NCI-H2081 treated with DMSO at 0.1 percent for 48 hours (cell line): Measurements from ENCODE around the gene DDX55.
"Not testable (repeated sequence)": the region's sequence is repeated elsewhere in the genome, so short reads cannot be mapped to it uniquely, and the experiment has no call there.

Experiments
- DNase-seq: peaks from one replicate; lab custom pipeline; 2025; lab: John Stamatoyannopoulos, UW

Gene DDX55, protein sequence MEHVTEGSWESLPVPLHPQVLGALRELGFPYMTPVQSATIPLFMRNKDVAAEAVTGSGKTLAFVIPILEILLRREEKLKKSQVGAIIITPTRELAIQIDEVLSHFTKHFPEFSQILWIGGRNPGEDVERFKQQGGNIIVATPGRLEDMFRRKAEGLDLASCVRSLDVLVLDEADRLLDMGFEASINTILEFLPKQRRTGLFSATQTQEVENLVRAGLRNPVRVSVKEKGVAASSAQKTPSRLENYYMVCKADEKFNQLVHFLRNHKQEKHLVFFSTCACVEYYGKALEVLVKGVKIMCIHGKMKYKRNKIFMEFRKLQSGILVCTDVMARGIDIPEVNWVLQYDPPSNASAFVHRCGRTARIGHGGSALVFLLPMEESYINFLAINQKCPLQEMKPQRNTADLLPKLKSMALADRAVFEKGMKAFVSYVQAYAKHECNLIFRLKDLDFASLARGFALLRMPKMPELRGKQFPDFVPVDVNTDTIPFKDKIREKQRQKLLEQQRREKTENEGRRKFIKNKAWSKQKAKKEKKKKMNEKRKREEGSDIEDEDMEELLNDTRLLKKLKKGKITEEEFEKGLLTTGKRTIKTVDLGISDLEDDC

DNA sequence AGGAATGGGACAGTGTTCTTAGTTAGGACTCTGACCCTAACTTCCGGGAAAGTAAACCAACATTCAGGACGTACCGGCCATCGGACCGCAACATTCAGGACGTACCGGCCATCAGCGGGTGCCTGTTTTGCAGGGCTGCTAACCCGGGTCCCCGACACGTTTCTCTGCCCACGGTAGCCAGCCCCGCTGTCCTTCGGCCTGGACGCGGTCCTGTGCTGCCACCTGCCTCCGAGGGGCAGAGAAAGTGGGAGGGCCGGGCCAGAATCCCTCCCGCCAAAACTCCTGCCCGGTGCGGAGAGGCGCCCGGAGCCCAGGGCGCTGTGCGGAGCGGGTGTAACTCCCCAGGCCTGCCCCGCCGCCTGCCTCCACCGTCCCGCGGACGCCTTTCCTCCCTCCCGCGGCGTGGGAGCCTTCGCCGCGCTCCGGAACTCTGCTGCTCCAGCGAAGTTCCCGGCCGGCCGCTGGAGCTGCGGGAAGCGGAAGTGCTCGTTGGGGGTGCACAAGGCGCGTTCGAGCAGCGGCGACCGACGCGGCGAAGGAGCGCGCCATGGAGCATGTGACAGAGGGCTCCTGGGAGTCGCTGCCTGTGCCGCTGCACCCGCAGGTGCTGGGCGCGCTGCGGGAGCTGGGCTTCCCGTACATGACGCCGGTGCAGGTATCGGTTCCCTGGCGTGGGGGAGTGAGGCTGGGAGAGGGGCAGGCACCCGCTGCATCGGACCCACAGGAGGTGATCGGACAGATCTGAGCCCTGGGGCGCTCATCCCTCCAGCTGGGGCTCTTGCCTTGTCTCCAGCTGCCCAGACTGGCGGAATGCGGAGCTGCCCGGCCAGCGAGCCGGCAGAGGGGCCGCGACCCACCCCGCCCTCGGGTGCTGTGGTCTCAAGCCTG lies at the start of gene DDX55:
DDX55 (plus strand) TSS at position 498 of the 888 bp plus-strand sequence; CDS start at position 548, 50 bp downstream.
- no peak for DNase-seq

DNA sequence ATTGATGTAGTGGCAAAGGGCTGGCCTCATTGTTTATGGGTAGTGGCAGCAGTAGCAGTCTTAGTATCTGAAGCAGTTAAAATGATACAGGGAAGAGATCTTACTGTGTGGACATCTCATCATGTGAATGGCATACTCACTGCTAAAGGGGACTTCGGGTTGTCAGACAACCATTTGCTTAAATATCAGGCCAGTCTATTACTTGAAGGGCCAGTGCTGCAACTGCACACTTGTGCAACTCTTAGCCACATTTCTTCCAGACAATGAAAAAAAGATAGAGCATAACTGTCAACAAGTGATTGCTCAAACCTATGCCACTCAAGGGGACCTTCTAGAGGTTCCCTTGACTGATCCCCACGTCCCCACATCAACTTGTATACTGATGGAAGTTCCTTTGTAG lies 47.8 kb upstream of the DDX55 start:
- not testable (repeated sequence) for DNase-seq

DNA sequence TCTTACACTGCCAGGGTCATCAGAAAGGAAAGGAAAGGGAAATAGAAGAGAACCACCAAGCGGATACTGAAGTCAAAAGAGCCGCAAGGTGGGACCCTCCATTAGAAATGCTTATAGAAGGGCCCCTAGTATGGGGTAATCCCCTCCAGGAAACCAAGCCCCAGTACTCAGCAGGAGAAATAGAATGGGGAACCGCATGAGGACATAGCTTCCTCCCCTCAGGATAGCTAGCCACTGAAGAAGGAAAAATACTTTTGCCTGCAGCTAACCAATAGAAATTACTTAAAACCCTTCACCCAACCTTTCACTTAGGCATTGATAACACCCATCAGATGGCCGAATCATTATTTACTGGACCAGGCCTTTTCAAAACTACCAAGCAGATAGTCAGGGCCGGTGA lies 47.1 kb upstream of the DDX55 start:
- DNase-seq = not testable (repeated sequence)

DNA sequence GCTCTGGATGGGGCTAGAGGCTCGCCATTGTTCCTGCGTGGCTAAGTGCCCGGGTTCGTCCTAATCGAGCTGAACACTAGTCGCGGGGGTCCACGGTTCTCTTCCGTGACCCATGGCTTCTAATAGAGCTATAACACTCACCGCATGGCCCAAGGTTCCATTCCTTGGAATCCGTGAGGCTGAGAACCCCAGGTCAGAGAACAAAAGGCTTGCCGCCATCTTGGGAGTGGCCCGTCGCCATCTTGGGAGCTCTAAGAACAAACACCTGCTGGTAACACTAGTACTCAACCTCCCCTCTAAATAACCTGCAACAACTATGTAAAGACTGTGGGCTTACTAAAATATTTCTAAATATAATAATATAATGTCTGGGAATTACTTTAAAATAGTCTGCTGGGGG lies 43.4 kb upstream of the DDX55 start:
- not testable (repeated sequence) for DNase-seq

DNA sequence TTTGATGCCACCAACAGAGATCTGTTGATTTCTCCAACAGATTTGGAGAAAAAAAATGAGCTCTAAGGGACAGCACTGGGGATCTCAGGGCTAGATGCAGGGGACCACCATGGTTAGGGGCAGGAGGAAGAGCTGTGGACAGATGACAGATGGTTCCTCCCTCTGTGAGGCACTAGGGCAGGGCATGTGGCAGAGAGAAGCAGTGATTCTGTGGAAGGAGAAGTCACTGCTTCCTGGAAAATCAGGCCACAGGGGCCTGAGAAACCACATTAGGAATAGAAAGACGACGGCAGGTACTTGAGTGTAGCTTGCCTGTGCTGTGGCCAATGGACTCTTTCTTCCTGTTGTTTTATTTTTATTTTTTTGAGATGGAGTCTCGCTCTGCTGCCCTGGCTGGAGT lies 42.4 kb upstream of the DDX55 start:
- no peak for DNase-seq

DNA sequence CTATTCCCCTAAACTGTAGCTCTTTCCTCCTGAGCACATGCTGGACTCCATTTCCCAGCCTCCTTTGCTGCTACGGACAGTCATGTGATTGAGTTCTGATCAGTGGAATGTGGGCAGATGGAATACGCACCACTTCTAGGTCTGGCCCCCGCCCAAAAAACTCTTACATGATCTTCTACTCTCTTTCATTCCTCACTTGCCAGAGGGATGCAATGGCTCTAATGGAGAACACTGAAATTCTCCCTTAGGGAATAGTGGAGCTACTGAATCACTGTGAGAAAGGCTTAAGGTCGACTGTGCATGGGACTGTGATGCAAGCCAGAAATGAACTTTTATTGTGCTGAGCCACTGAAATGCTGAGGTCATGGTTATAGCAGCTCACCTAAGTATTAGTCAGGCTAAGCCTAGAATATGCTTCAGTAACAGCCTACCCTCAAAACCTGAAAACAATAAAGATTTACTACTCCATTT lies 30.5 kb upstream of the DDX55 start:
- DNase-seq = no peak

DNA sequence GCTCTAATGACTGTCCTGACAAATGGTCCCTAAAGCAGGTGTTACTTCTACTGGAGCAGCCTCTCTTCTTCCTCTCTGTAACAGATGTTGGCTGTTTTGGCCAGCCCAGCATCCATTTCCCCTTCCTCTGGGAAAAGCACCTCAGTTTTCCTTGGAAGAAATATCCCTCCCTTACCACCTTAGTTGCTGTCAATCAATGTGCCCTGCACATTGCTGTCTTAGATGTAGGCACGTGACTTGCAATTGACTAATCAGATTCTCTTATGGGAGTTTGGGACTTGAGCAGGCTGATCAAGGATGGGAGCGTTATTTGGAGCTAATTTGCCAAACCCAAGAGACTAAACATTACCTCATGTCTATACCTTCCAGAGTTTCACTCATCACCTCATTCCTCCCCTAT lies 29.5 kb upstream of the DDX55 start:
- DNase-seq = no peak

DNA sequence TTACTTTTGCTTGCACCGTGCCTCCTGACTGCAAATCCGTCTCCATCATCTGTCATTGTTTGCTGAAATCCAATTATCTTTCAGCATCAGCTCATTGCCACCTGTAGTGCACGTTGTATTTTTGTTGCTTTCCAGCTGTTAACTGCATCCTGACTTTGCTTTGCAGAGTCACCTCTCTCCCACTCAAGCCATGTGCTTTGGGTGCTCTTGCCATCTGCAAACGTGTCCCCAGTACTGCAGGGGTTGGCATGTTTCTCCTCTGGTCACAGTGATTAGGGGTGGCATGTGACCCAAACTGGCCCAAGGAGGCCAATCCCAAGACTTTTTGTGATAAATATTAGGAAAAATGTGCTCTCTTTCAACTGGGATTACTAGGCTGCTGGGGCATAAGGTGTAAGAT lies 28.0 kb upstream of the DDX55 start:
- no peak for DNase-seq

DNA sequence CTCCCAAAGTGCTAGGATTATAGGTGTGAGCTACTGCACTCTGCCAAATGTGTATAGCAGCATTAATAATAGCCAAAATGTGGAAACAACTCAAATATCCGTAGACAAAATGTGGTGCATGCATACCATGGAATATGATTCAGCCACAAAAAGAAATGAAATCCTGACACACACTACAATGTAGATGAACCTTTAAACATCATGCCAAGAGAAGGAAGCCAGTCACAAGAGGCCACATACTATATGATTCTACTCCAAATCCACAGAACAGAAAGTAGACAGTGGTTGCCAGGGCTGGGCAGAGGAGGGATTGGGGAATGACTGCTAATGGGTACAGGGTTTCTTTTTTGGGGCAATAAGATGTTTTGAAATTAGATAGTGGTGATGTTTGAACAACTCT lies 25.3 kb upstream of the DDX55 start:
- DNase-seq = no peak

DNA sequence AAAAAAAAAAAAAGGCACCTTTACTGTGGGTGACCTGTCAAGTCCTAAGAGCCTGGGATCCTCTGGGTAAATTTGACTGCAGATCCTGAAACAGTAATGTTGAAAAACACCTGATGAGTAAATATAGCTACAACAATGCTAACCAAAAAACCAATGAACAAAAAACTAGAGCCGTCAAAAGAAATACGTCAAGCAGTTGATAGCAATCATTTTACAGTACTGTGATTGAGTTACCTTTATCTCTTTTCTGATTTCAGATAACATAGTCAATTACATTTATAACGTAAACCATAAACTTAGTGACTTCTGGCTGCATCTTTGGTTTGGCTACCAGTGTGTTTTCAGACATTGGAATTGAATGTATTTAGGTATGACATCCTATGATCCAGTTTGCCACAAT lies 23.7 kb upstream of the DDX55 start:
- DNase-seq = no peak

DNA sequence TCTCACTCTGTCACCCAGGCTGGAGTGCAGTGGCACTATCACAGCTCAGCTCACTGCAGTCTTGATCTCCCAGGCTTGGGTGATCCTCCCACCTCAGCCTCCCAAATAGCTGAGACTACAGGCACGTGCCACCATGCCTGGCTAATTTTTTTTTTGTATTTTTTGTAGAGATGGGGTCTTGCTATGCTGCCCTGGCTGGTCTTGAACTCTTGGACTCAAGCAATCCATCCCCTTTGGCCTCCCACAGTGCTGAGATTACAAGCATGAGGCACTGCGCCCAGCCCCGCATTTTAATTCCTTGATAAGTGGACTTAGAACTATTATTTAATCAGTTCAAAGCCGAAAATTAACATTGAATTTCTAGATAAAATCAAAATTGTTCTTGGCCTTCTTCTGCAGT lies 23.1 kb upstream of the DDX55 start:
- not testable (repeated sequence) for DNase-seq

DNA sequence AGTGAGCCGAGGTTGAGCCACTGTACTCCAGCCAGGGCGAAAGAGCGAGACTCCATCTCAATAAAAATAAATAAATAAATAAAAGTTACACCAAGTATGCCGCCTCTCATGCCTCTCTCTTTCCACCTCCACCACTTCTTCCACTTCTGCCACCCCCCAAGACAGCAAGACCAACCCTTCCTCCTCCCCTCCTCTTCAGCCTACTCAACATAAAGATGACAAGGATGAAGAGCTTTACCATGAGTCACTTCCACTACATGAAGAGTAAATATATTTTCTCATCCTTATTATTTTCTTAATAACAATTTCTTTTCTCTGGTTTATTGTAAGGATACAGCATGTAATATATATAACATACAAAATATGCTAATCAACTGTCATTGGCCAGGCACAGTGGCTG lies 21.1 kb upstream of the DDX55 start:
- no peak for DNase-seq

DNA sequence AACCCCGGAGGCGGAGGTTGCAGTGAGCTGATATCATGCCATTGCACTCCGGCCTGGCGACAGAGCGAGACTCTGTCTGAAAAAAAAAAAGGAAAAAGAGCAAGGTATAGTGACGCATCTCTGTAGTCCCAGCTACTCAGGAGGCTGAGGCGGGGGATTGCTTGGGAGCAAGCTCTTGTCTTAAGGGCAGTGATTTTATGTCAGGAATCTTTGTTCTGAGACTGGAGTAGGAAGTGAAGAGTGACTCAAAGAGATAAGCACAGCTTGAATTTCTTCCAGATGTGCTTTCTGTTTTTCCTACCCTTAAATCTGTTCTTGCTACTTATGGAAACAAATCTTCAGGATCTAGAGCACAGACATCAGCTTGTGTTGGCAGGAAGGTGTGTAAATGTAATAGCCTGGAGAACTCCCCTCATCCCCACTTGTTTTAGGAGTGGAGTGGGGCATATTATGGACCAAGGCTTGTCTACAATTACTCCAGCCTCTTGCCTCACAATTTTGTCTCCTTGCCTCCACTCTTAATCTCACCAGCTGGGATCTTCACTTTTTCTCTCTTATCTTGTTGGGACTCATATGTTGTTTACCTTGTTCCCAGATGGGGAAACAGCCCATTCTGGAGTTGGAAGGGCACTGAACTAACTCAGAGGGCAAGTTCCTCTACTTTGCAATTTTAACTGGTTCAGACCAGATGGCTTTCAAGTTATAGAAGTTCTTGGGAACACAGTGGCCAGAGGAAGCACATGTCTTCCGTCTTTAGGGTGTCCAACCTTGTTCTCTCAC lies 10.0 kb upstream of the DDX55 start:
- no peak for DNase-seq

DNA sequence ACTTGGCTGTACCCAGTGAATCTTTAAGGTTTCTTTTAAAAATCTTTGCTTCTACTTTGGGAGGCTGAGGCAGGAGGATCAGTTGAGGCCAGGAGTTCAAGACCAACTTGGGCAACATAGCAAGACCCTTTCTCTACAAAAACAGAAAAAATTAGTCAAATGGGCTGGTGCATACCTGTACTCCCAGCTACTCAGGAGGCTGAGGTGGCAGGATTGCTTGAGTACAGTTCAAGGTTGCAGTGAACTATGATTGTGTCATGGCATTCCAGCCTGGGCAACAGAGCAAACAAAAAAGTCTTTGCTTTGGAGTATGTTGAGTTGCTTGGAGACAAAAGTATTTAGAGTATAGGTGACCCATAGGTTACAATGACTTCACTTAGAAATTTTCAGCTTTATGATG lies 6.2 kb upstream of the DDX55 start:
- no peak for DNase-seq

DNA sequence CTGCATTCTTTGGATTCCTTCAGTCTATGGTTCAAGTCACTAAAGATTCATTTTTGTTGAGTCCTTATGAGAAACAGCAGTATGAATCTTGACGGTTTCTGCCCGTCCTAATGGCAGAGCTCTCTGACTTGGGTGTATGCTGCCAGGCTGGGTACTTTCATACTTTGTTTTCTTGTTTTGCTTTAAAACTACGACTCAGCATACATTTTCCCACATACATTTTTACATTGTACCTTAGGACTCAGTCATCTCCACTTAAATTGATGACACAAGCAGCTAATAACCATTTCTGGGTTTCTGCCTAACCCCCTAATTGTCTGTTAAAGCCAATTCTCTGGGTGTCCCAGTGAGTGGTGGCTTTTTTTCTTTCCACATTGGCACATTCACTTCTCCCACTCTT lies 4.8 kb upstream of the DDX55 start:
- no peak for DNase-seq

DNA sequence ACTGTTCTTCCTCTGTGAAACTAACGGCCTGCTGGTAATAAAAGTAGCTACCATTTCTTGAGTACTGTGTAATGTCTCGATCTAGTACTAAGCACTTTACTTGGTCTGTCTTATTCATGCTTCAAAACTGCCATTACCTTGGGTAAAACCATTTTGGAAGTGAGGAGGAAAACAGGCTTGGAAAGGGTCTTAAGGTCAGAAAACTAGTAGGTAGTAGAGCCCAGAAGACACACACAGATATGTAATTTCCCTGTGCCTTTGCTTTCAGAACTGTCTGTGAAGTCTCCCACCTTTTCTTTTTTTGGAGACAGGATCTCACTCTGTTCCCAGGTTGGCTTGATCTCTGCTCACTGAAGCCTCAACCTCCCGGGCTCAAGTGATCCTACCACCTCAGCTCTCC lies 3.4 kb upstream of the DDX55 start:
- DNase-seq = no peak

DNA sequence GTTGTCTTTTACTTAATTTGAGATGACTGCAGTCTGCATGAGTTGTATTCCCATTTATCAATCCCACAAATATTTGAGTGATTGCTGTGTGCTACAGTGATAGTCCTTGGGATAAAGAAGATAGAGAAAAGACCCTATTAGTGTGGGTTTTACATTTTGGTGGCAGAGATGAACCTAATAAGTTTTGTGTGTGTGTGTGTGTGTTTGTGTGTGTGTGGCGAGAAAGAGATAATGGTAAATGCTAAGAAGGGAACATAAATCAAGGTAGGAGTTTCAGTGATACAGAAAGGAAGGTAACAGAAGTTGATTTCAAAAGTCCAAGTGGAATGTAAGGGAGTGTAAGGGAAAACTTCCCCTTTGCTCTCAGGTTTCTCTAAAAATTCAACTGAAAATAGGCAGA lies 2.6 kb upstream of the DDX55 start:
- DNase-seq = no peak

DNA sequence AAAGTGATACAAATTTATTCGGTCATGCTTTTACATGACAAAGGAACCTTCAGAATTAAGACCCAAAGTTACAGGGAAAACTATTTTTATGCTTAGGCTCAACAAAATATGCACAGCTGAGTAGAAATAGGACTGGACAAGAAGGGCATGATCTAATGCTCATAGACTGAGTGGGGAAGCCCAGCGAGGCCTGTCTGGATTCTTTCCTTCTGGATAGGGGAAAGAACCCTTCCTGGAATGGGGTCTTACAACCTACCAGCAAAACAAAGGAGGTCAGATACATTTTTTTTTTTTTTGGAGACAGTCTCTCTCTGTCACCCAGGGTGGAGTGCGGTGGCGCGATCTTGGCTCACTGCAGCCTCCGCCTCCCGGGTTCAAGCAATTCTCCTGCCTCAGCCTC lies 2.2 kb upstream of the DDX55 start:
- no peak for DNase-seq

DNA sequence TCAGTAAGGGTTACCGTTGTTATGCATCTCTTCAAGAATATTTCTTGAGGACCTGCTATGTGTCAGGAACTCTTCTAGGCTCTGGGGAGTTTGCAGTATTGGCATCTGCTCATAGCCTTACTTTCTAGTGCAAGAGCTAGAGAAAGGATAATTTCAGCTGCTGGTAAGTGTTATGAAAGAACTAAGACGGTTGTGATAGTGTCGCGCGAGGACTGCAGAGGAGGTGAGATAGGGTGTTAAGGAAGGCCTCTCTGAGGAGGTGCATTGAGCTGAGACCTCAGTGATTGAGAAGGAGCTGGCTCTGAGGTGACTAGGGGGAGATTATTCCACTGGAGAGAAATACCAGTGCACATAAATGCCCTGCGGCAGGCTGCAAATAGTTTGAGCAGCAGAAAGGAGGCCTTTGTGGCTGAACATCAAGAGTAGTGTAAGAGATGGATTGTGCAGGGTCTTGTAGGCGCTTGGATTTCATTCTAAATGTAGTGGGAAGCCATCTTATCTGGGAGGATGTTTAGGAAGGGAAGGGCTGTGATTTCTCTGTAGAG lies 824 bp downstream of the DDX55 start:
- DNase-seq = no peak

DNA sequence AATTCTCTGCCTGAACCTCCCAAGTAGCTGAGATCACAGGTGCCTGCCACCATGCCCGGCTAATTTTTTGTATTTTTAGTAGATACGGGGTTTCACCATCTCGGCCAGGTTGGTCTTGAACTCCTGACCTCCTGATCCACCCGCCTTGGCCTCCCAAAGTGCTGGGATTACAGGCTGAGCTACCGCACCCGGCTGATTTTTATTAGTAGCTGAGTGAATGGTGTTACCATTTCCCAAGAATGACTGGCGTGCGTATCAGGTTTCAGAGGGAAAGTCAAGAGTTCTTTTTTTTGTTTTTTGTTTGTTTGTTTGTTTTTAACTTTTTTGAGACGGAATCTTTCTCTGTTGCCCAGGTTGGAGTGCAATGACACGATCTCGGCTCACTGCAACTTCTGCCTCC lies 1.6 kb downstream of the DDX55 start:
- not testable (repeated sequence) for DNase-seq

DNA sequence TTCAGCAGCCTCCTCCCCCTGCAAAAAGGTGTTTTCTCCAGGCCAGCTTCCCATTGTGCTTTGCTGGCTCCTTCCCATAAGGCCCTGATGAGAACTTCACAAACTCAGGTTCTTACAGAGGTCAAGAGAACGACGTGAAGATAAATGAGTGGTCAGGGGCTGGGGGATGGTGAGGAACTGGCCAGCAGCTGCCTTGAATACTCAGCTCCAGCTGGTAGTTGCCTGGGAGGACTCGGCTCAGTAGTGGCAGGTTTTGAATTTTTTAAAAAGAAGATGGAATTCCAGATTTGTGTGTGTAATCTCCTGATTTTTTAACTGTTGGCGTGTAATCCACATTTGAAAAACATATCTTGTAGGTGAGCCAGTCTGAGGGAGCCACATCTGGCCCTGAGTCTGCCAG lies 5.9 kb downstream of the DDX55 start:
- DNase-seq = no peak

DNA sequence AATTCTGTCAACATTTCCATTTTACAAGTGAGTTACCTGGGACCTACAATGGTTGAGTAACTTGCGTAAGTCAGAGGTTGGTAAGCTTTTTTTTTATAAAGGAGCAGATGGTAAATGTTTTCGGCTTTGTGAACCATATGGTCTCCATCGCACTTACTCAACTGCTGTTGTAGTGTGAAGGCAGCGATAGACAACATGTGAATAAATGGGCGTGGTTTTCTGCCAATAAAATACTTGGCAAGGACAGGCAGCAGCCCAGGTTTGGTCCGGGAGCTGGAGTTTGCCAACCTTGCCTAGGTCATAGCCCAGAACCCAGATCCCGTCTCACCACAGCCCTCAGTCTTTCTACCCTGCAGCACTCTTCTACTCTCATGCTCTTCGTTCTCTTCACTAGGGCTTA lies 6.3 kb downstream of the DDX55 start:
- DNase-seq = no peak
